Measurements from ENCODE around the gene ARID1A. TPM values are rescaled to one million over a fixed set of nuclear protein-coding genes. Genes with fewer than 3 reads are reported as not detected.
A peak's percentile ranks its signal among the peaks of the same experiment; 100 is the strongest.

Gene ARID1A
- total and polyA plus RNA-seq, 9 of the 15 experiments (the other 6 are each of a cell fraction or from before 2014, with no cell fraction given) = 8.3 to 88.3 (median 22.5) TPM

DNA sequence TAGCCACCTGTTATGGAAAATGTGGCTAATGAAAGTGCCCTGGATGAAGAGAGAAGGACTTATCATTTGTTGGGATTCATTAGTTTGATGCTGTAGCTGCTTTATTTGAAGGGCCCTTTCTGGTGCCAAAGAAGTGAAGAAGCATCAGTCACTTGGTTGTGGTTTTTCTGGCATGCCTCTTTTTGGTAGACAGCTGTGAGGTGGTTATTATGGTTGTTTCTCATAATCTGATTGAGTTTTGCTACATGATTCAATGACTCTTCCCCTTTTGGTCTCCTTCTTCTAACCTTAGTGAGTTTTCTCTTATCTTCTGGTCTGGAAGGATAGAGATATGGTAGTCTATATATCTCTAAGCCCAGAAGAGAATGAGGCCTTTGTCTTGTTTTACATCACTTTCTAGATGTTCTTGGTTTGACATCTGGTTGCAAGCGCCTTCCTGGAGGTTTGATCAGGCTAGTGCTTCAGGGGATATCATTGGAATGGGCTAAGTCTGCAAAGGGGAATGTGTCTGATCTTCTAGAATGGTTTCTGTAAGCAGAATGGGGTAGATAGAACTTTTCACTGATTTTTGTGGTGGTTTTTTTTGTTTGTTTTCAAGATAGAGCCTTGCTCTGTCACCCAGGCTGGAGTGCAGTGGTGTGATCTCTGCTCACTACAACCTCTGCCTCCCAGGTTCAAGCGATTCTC lies 26.0 kb downstream of the ARID1A start (continued):
- TF ChIP-seq ZBTB8A (IDR thresholded peaks at IDR 0.05; ENCODE audit: partially characterized antibody) = no peak
- peak; percentile 88 for TF ChIP-seq NCOR1 (IDR thresholded peaks at IDR 0.05)
- TF ChIP-seq, protein P1, sequence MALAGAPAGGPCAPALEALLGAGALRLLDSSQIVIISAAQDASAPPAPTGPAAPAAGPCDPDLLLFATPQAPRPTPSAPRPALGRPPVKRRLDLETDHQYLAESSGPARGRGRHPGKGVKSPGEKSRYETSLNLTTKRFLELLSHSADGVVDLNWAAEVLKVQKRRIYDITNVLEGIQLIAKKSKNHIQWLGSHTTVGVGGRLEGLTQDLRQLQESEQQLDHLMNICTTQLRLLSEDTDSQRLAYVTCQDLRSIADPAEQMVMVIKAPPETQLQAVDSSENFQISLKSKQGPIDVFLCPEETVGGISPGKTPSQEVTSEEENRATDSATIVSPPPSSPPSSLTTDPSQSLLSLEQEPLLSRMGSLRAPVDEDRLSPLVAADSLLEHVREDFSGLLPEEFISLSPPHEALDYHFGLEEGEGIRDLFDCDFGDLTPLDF (CRISPR knock-in tag; IDR thresholded peaks at IDR 0.05) = no peak
- no peak for TF ChIP-seq RBFOX2 (IDR thresholded peaks at IDR 0.05; ENCODE audit: low read depth, low read length)
- peak; percentile 75; the same call in 1 of the 2 replicates for TF ChIP-seq HDAC2 (IDR thresholded peaks at IDR 0.05)
- no peak for TF ChIP-seq KLF13 (tag; IDR thresholded peaks at IDR 0.05; ENCODE audit: borderline replicate concordance, low read depth)
- TF ChIP-seq HMG20B (CRISPR knock-in tag; IDR thresholded peaks at IDR 0.05) = no peak
- TF ChIP-seq, protein P2, sequence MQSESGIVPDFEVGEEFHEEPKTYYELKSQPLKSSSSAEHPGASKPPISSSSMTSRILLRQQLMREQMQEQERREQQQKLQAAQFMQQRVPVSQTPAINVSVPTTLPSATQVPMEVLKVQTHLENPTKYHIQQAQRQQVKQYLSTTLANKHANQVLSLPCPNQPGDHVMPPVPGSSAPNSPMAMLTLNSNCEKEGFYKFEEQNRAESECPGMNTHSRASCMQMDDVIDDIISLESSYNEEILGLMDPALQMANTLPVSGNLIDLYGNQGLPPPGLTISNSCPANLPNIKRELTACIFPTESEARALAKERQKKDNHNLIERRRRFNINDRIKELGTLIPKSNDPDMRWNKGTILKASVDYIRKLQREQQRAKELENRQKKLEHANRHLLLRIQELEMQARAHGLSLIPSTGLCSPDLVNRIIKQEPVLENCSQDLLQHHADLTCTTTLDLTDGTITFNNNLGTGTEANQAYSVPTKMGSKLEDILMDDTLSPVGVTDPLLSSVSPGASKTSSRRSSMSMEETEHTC (IDR thresholded peaks at IDR 0.05) = no peak
- TF ChIP-seq ZNF232 (CRISPR knock-in tag; IDR thresholded peaks at IDR 0.05) = no peak
- no peak for TF ChIP-seq ELF2 (CRISPR knock-in tag; IDR thresholded peaks at IDR 0.05)
- no peak for TF ChIP-seq HNRNPK (IDR thresholded peaks at IDR 0.05; ENCODE audit: low read depth, low read length, poor library complexity, severe bottlenecking)
- TF ChIP-seq PHB (CRISPR knock-in tag; IDR thresholded peaks at IDR 0.05) = no peak
- TF ChIP-seq ZNF184 (CRISPR knock-in tag; IDR thresholded peaks at IDR 0.05) = no peak
- TF ChIP-seq CSDE1 (IDR thresholded peaks at IDR 0.05) = no peak
- TF ChIP-seq DDX20 (tag; IDR thresholded peaks at IDR 0.05; ENCODE audit: low read depth) = no peak
- no peak for TF ChIP-seq YY1 (IDR thresholded peaks at IDR 0.05; ENCODE audit: borderline replicate concordance in 1 of 3, control insufficient read depth in 1 of 3, extremely low read depth in 1 of 3, insufficient read depth in 3 of 3, insufficient read length in 1 of 3, insufficient replicate concordance in 2 of 3, low read depth in 1 of 3, low read length in 2 of 3)
- no peak for TF ChIP-seq TOE1 (IDR thresholded peaks at IDR 0.05; ENCODE audit: borderline replicate concordance)
- no peak for TF ChIP-seq TOE1 (CRISPR knock-in tag; IDR thresholded peaks at IDR 0.05; ENCODE audit: borderline replicate concordance, low read depth)
- TF ChIP-seq RFX1 (IDR thresholded peaks at IDR 0.05) = no peak
- TF ChIP-seq ZNF79 (CRISPR knock-in tag; IDR thresholded peaks at IDR 0.05; ENCODE audit: low read depth) = no peak
- TF ChIP-seq PPARD (CRISPR knock-in tag; IDR thresholded peaks at IDR 0.05) = no peak

Measured in K562 (cell line).